Bladder microvascular endothelial cell (primary cell): ENCODE measurements around the gene USP20. TPM values are rescaled to one million over a fixed set of nuclear protein-coding genes. Genes with fewer than 3 reads are reported as not detected.

Experiments used
- total RNA-seq: library from RNA; depleted of rRNA; stranded (reverse); fragments of >200 nt; gene quantifications from 2 replicates; pipeline ENCODE4 v1.2.3, GENCODE V29; 2014

Gene USP20
- total RNA-seq = 5.5 and 10.1 TPM in 2 replicates

GRCh38 chr9:129835128-129835859, at the start of gene USP20, which contains the start of gene C9orf78:
USP20 (plus strand) TSS chr9:129835458; CDS start chr9:129852556, 17,098 bp downstream.
C9orf78 (minus strand) TSS chr9:129835275; CDS start chr9:129835221, 54 bp downstream.

DNA sequence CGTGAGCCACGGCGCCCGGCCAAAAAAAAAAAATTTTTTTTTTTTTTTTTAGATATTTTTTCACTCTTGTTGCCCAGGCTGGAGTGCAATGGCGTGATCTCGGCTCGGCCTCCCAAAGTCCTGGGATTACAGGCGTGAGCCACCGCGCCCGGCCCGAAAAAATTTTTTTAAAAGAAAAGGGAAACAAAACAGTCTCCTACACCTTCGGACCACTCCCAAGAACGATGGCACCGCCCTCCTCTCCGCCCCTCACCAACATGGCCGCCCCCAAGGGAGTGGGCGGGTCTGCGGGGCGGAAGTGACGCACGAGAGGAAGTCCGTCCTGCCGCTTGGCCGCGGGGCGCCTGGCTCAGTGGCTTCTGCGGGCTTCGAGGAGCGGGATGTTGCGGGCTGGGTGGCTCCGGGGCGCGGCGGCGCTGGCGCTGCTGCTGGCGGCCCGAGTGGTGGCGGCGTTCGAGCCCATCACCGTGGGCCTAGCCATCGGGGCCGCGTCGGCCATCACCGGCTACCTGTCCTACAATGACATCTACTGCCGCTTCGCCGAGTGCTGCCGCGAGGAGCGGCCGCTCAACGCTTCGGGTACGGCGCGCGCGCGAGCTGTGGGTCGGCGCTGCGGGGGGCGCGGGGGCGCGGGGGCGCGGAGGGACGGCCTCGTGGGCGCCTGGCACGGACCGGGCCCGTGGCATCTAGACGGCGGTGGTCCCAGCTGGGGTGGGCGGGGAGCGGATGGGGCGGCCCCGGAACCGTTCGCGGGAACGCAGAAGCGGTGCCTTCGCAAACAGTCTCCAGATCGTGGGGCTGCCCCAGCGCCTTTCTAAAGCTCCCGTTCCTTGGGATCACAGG, 32.2 kb upstream of the USP20 start, which contains the start of gene TOR1B:
Gene TOR1B (plus strand): TSS at position 352 of the 843 bp plus-strand sequence. CDS start 29 bp downstream, at position 381.

DNA sequence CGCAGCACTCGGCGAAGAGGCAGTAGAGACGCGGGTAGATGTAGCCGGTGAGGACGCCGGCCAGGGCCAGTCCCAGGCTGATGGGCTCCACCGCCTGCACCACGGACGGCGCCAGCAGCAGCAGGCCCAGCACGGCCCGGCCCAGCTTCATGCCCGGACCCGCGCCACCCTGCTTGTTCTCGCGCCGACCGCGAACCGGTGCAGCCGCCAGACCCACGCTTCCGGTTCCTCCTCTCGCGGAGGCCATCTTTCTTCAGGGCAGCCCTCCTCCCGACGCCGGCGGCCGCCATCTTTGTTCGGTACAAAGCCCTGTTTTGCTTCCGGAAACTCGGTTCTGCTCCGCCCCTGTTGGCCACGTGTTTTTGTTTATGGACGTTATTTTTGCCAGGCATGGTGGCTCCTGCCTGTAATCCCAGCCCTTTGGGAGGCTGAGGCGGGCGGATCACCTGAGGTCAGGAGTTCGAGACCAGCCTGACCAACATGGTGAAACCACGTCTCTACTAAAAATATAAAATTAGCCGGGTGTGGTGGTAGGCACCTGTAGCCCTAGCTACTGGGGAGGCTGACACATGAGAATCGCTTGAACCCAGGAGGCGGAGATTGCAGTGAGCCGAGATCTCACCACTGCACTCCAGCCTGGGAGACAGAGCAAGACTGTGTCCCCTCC, 11.2 kb upstream of the USP20 start, which contains the start of gene TOR1A:
Gene TOR1A (minus strand): TSS at position 202 of the 667 bp plus-strand sequence. CDS start 51 bp downstream, at position 151.

Other genes with a start within 250 kb of the USP20 start
- gene C9orf50, start 214.4 kb upstream of the USP20 start, total RNA-seq = under 0.01 TPM in 1 of 2 replicates, not detected in the other
- 23.5 and 27.2 TPM in 2 replicates for gene NTMT1, start 209.3 kb upstream of the USP20 start, total RNA-seq
- gene ASB6, start 193.3 kb upstream of the USP20 start, total RNA-seq = 12.5 and 14.7 TPM in 2 replicates
- 0.16 TPM in 1 of 2 replicates, not detected in the other for gene PRRX2, start 169.8 kb upstream of the USP20 start, total RNA-seq
- 0.32 and 0.94 TPM in 2 replicates for gene PTGES, start 82.4 kb upstream of the USP20 start, total RNA-seq
- 18.6 and 31.9 TPM in 2 replicates for gene TOR1B, start 32.3 kb upstream of the USP20 start, total RNA-seq
- gene TOR1A, start 11.3 kb upstream of the USP20 start, total RNA-seq = 23.2 and 34.4 TPM in 2 replicates
- 29.3 and 41.1 TPM in 2 replicates for gene C9orf78, start 183 bp upstream of the USP20 start, total RNA-seq
- gene FNBP1, start 207.7 kb downstream of the USP20 start, total RNA-seq = 23.0 and 96.7 TPM in 2 replicates
- gene GPR107, start 218.4 kb downstream of the USP20 start, total RNA-seq = 13.9 and 113 TPM in 2 replicates